ENCODE data around the gene IGLL5. TPM values are rescaled to one million over a fixed set of nuclear protein-coding genes. Genes with fewer than 3 reads are reported as not detected.
A peak's percentile ranks its signal among the peaks of the same experiment; 100 is the strongest.

IGLL5 gene
- total and polyA plus RNA-seq, 9 of the 15 experiments (the other 6 are each of a cell fraction or from before 2014, with no cell fraction given): not detected

- TF ChIP-seq NFYB (IDR thresholded peaks at IDR 0.05; ENCODE audit: extremely low read depth, insufficient read length) (no peak), CREB3L1 (IDR thresholded peaks at IDR 0.05; ENCODE audit: borderline replicate concordance, low read depth) (no peak)
Measured at GRCh38 chr22:22851969-22852368, 35.6 kb upstream of the IGLL5 start (continued).

- Histone ChIP-seq H3K27me3 (ENCODE audit: control insufficient read depth in 2 of 2, insufficient read depth in 2 of 2, low read length in 2 of 2) (peaks cover 8 to 36% of the 10 kb centered on the region in 2 experiments), H3K36me3 (ENCODE audit: control insufficient read depth, insufficient read depth, low read length) (no peaks in the 10 kb centered on the region), H3K27ac (ENCODE audit: extremely low read depth, low read depth, low read length) (no peak overlapping the region), H3K4me2 (ENCODE audit: insufficient read depth, low read length) (no peak overlapping the region), H3K79me2 (ENCODE audit: control insufficient read depth, insufficient read depth, low read length) (no peaks in the 10 kb centered on the region), H3K9me1 (ENCODE audit: control insufficient read depth, insufficient read depth, low read length) (peaks cover 3% of the 10 kb centered on the region), H3K4me1 (replicated peaks in 1 of 2; ENCODE audit: control insufficient read depth in 2 of 2, insufficient read depth in 2 of 2, low read length in 2 of 2) (no peaks in the 10 kb centered on the region), H3K4me3 (no peak overlapping the region), H3K9me3 (replicated peaks; ENCODE audit: control insufficient read depth, insufficient read depth, low read depth, low read length) (no peaks in the 10 kb centered on the region), H4K20me1 (replicated peaks; ENCODE audit: control insufficient read depth, insufficient read depth, low read length) (peaks cover 38% of the 10 kb centered on the region), H2AFZ (ENCODE audit: low read depth, low read length) (no peak overlapping the region), H3K9ac (ENCODE audit: insufficient read depth in 1 of 2, low read depth in 2 of 2, low read length in 2 of 2) (peak overlapping the region in 1 of 2 experiments; percentile 23; a peak in 1 of 4 replicates)
- under 1% methylated on average over 2 of the region's 2 CpGs for WGBS (ENCODE audit: insufficient coverage, low coverage, missing lambda C conversion rate)
- no peak for ATAC-seq
- intact Hi-C loops (cut with micrococcal nuclease): no loop called here
- BruUV-seq (replicated peaks): no TSS peak
- POLR2A ChIA-PET: interaction anchor here (0.6 to 1.3 kb wide), 7 partner anchors 24 to 107 kb away, joined by 3 to 5 read pairs (median 3); no protein-coding TSS in a partner anchor
- CTCF ChIA-PET (ENCODE audit: low intra/inter-chr PET ratio): interaction anchor here (1.0 to 5.5 kb wide), 5 partner anchors 23 to 106 kb away, joined by 3 to 42 read pairs (median 4); no protein-coding TSS in a partner anchor
- in situ Hi-C loops (cut with MboI): no loop called here
- no peak for FAIRE-seq
- no peak for DNase-seq (ENCODE audit: extremely low read depth in 1 of 4, low spot score in 3 of 4)
- TF ChIP-seq PREB (CRISPR knock-in tag; IDR thresholded peaks at IDR 0.05) (no peak), POU5F1 (IDR thresholded peaks at IDR 0.05; ENCODE audit: borderline replicate concordance, low read depth, low read length, partially characterized antibody) (no peak), ZNF184 (CRISPR knock-in tag; IDR thresholded peaks at IDR 0.05) (peak; percentile 65), RAD51 (IDR thresholded peaks at IDR 0.05; ENCODE audit: borderline replicate concordance, low read depth) (no peak), RBM34 (IDR thresholded peaks at IDR 0.05; ENCODE audit: borderline replicate concordance, insufficient read depth, low read length) (no peak), ADNP (tag; IDR thresholded peaks at IDR 0.05) (no peak), ZNF41 (CRISPR knock-in tag; conservative IDR thresholded peaks at IDR 0.05) (no peak), CTCF (IDR thresholded peaks at IDR 0.05 in 2 of 3, conservative IDR thresholded peaks at IDR 0.05 in 1 of 3; ENCODE audit: insufficient read depth in 2 of 3, low read depth in 1 of 3, low read length in 3 of 3) (no peak), ZFP30 (CRISPR knock-in tag; IDR thresholded peaks at IDR 0.05; ENCODE audit: borderline replicate concordance) (no peak), MYNN (IDR thresholded peaks at IDR 0.05) (no peak), MYNN (CRISPR knock-in tag; IDR thresholded peaks at IDR 0.05) (0 out of 2 replicates have a peak, but pooled peaks have one; percentile 5), ZNF134 (CRISPR knock-in tag; conservative IDR thresholded peaks at IDR 0.05) (no peak), NUFIP1 (IDR thresholded peaks at IDR 0.05; ENCODE audit: partially characterized antibody) (no peak), KDM2B (CRISPR knock-in tag; IDR thresholded peaks at IDR 0.05) (no peak), ZNF57 (CRISPR knock-in tag; IDR thresholded peaks at IDR 0.05) (no peak), IFI16 (CRISPR knock-in tag; IDR thresholded peaks at IDR 0.05) (no peak), ZNF311 (CRISPR knock-in tag; IDR thresholded peaks at IDR 0.05) (no peak)
Measured at GRCh38 chr22:22853713-22854112, 33.9 kb upstream of the IGLL5 start.

Measured in K562 (cell line).